ENCODE measurements around the gene ASIP.
"Not testable (repeated sequence)": the region's sequence is repeated elsewhere in the genome, so short reads cannot be mapped to it uniquely, and the experiment has no call there.

Gene ASIP

GRCh38 chr20:34262488-34263288 is 21.5 kb downstream of the ASIP start:
- TF ChIP-seq ZNF70 (CRISPR knock-in tag; IDR thresholded peaks at IDR 0.05) (no peak), RARB (CRISPR knock-in tag; IDR thresholded peaks at IDR 0.05) (no peak), TCF4 (CRISPR knock-in tag; IDR thresholded peaks at IDR 0.05; ENCODE audit: borderline replicate concordance) (no peak), TOX (CRISPR knock-in tag; IDR thresholded peaks at IDR 0.05; ENCODE audit: borderline replicate concordance) (no peak), ARNTL (CRISPR knock-in tag; IDR thresholded peaks at IDR 0.05; ENCODE audit: borderline replicate concordance, low read depth) (no peak), PPARA (CRISPR knock-in tag; IDR thresholded peaks at IDR 0.05; ENCODE audit: borderline replicate concordance) (no peak), CSRNP3 (CRISPR knock-in tag; IDR thresholded peaks at IDR 0.05) (no peak), ISL1 (CRISPR knock-in tag; IDR thresholded peaks at IDR 0.05) (no peak), ZFP3 (CRISPR knock-in tag; IDR thresholded peaks at IDR 0.05) (no peak), TSHZ2 (CRISPR knock-in tag; IDR thresholded peaks at IDR 0.05) (no peak), GLIS3 (CRISPR knock-in tag; IDR thresholded peaks at IDR 0.05) (no peak), BACH2 (CRISPR knock-in tag; IDR thresholded peaks at IDR 0.05; ENCODE audit: borderline replicate concordance) (no peak), SNAI2 (CRISPR knock-in tag; IDR thresholded peaks at IDR 0.05) (no peak), ESRRG (CRISPR knock-in tag; IDR thresholded peaks at IDR 0.05) (no peak), CSDC2 (CRISPR knock-in tag; IDR thresholded peaks at IDR 0.05) (no peak), ZNF565 (CRISPR knock-in tag; conservative IDR thresholded peaks at IDR 0.05; ENCODE audit: low read depth) (no peak), ZFP30 (CRISPR knock-in tag; IDR thresholded peaks at IDR 0.05) (no peak), OSR1 (CRISPR knock-in tag; IDR thresholded peaks at IDR 0.05) (no peak)
- TF ChIP-seq, protein P1, sequence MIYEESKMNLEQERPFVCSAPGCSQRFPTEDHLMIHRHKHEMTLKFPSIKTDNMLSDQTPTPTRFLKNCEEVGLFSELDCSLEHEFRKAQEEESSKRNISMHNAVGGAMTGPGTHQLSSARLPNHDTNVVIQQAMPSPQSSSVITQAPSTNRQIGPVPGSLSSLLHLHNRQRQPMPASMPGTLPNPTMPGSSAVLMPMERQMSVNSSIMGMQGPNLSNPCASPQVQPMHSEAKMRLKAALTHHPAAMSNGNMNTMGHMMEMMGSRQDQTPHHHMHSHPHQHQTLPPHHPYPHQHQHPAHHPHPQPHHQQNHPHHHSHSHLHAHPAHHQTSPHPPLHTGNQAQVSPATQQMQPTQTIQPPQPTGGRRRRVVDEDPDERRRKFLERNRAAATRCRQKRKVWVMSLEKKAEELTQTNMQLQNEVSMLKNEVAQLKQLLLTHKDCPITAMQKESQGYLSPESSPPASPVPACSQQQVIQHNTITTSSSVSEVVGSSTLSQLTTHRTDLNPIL (CRISPR knock-in tag; IDR thresholded peaks at IDR 0.05; ENCODE audit: low read depth) = no peak
- TF ChIP-seq, protein P2, sequence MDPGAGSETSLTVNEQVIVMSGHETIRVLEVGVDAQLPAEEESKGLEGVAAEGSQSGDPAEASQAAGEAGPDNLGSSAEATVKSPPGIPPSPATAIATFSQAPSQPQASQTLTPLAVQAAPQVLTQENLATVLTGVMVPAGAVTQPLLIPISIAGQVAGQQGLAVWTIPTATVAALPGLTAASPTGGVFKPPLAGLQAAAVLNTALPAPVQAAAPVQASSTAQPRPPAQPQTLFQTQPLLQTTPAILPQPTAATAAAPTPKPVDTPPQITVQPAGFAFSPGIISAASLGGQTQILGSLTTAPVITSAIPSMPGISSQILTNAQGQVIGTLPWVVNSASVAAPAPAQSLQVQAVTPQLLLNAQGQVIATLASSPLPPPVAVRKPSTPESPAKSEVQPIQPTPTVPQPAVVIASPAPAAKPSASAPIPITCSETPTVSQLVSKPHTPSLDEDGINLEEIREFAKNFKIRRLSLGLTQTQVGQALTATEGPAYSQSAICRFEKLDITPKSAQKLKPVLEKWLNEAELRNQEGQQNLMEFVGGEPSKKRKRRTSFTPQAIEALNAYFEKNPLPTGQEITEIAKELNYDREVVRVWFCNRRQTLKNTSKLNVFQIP (CRISPR knock-in tag; IDR thresholded peaks at IDR 0.05; ENCODE audit: borderline replicate concordance, low read depth) = no peak
- peak; percentile 71 for ATAC-seq

GRCh38 chr20:34263468-34263867 is 22.2 kb downstream of the ASIP start:
- not testable (repeated sequence) for ATAC-seq

GRCh38 chr20:34264141-34264540 is 22.9 kb downstream of the ASIP start:
- no peak for ATAC-seq
- no peak for TF ChIP-seq ZFP3 (CRISPR knock-in tag; IDR thresholded peaks at IDR 0.05)
- TF ChIP-seq OSR1 (CRISPR knock-in tag; IDR thresholded peaks at IDR 0.05) = no peak
- TF ChIP-seq PATZ1 (CRISPR knock-in tag; IDR thresholded peaks at IDR 0.05; ENCODE audit: borderline replicate concordance) = no peak
- TF ChIP-seq ESRRG (CRISPR knock-in tag; IDR thresholded peaks at IDR 0.05) = no peak
- TF ChIP-seq CSDC2 (CRISPR knock-in tag; IDR thresholded peaks at IDR 0.05) = no peak
- TF ChIP-seq RARB (CRISPR knock-in tag; IDR thresholded peaks at IDR 0.05) = no peak
- no peak for TF ChIP-seq SNAI2 (CRISPR knock-in tag; IDR thresholded peaks at IDR 0.05)
- no peak for TF ChIP-seq PPARA (CRISPR knock-in tag; IDR thresholded peaks at IDR 0.05; ENCODE audit: borderline replicate concordance)
- TF ChIP-seq ZNF70 (CRISPR knock-in tag; IDR thresholded peaks at IDR 0.05) = no peak
- no peak for TF ChIP-seq ZFP30 (CRISPR knock-in tag; IDR thresholded peaks at IDR 0.05)
- no peak for TF ChIP-seq GLIS3 (CRISPR knock-in tag; IDR thresholded peaks at IDR 0.05)
- no peak for TF ChIP-seq CSRNP3 (CRISPR knock-in tag; IDR thresholded peaks at IDR 0.05)
- no peak for TF ChIP-seq TCF4 (CRISPR knock-in tag; IDR thresholded peaks at IDR 0.05; ENCODE audit: borderline replicate concordance)
- TF ChIP-seq ZNF8 (CRISPR knock-in tag; IDR thresholded peaks at IDR 0.05) = no peak
- TF ChIP-seq TSHZ2 (CRISPR knock-in tag; IDR thresholded peaks at IDR 0.05) = no peak
- no peak for TF ChIP-seq ZNF565 (CRISPR knock-in tag; conservative IDR thresholded peaks at IDR 0.05; ENCODE audit: low read depth)
- TF ChIP-seq TOX (CRISPR knock-in tag; IDR thresholded peaks at IDR 0.05; ENCODE audit: borderline replicate concordance) = no peak

Data from SK-N-SH treated with all-trans-retinoic acid at 6 μM for 48 hours (cell line).